Activated naive CD4-positive, alpha-beta T cell treated with anti-CD3 and anti-CD28 coated beads, Interleukin-2, amount 50 U/mL, for 24 hours (primary cell): ENCODE results near the gene TRIM51.
"Not testable (repeated sequence)": the region's sequence is repeated elsewhere in the genome, so short reads cannot be mapped to it uniquely, and the experiment has no call there.

Experiments used
- H3K27ac Mint-ChIP-seq: one replicate; pipeline ENCODE4 v1.8.0; 2021; ENCODE audit warnings: mild to moderate bottlenecking, mixed read lengths
- H3K27me3 Mint-ChIP-seq: one replicate; pipeline ENCODE4 v1.8.0; 2021; ENCODE audit warnings: mixed read lengths
- H3K36me3 Mint-ChIP-seq: one replicate; pipeline ENCODE4 v1.8.0; 2021; ENCODE audit warnings: mixed read lengths
- H3K4me1 Mint-ChIP-seq: one replicate; pipeline ENCODE4 v1.8.0; 2021; ENCODE audit warnings: mixed read lengths
- H3K4me3 Mint-ChIP-seq: one replicate; pipeline ENCODE4 v1.8.0; 2021; ENCODE audit warnings: mild to moderate bottlenecking, mixed read lengths
- H3K9me3 Mint-ChIP-seq: one replicate; pipeline ENCODE4 v1.8.0; 2021; ENCODE audit warnings: mixed read lengths

TRIM51 gene, protein sequence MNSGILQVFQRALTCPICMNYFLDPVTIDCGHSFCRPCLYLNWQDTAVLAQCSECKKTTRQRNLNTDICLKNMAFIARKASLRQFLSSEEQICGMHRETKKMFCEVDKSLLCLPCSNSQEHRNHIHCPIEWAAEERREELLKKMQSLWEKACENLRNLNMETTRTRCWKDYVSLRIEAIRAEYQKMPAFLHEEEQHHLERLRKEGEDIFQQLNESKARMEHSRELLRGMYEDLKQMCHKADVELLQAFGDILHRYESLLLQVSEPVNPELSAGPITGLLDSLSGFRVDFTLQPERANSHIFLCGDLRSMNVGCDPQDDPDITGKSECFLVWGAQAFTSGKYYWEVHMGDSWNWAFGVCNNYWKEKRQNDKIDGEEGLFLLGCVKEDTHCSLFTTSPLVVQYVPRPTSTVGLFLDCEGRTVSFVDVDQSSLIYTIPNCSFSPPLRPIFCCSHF

DNA sequence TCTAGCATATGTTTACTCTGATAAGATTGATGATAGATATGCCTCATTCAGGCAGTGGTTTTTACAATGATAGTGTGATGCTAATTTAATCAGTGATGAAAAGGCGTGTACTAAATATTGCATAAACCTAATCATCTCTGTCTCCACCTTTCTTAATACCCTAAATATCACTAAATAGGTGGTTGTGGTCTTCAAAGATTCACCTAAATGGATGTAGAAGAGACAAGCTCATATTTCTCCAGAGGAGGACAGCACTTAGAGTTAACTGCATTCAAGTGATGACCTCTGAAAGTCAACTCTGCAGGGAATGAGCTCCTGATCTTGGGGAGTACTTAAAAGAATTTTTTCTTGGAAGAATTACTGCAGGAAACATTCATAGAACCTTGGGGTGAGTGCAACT is at the start of gene TRIM51:
TRIM51 (plus strand) TSS at position 301 of the 400 bp plus-strand sequence. CDS start 2,132 bp downstream, outside the sequence.
- H3K27ac Mint-ChIP-seq, H3K4me3 Mint-ChIP-seq, H3K27me3 Mint-ChIP-seq, H3K4me1 Mint-ChIP-seq, H3K9me3 Mint-ChIP-seq, H3K36me3 Mint-ChIP-seq: not testable (repeated sequence)

DNA sequence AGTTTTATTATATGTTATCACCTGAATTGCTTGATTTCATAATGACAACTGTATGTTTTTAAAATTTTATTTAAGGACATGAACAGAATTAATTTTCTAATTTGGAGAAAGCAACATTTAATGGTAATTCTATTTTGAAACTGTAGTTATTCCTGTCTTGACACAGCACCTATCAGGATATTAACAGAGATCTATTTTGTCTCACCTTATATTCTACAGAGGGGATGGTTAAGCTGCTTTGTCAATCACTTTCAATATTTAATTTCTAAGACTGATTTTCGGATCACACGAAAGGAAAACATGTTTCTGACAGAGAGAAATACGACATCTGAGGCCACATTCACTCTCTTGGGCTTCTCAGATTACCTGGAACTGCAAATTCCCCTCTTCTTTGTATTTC is 44.6 kb upstream of the TRIM51 start, which contains the start of gene OR5D16:
OR5D16 (plus strand) TSS at position 301 of the 400 bp plus-strand sequence; CDS start at position 301, 0 bp downstream.
- Mint-ChIP-seq H3K4me3 (no peak within 1 kb of the TSS), H3K27ac (no peak within 1 kb of the TSS), H3K9me3 (peaks cover 8% of the 10 kb centered on the region), H3K27me3 (no peaks in the 10 kb centered on the region), H3K4me1 (no peaks in the 10 kb centered on the region), H3K36me3 (no peaks in the 10 kb centered on the region)

DNA sequence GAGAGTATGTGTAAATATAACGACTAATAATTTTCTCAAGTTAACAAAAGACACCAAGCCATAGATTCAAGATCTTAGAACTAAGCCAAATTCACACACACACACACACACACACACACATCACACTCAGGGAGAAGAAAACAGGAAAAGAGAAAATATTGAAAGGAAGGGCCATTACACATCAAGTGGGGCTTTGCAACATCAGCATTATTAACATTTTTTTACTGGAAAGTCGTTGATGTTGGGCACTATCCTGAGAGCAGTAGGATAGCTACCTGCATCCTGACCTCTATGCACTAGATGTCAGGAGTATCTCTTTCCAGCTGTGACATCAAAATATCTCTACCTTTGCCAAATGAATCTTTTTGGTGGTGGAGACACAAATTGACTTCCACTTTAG is 35.6 kb upstream of the TRIM51 start:
- H3K27ac Mint-ChIP-seq: no peak overlapping the region
- H3K4me1 Mint-ChIP-seq: no peaks in the 10 kb centered on the region
- no peak overlapping the region for H3K4me3 Mint-ChIP-seq
- no peaks in the 10 kb centered on the region for H3K27me3 Mint-ChIP-seq
- H3K9me3 Mint-ChIP-seq: no peaks in the 10 kb centered on the region
- H3K36me3 Mint-ChIP-seq: no peaks in the 10 kb centered on the region

DNA sequence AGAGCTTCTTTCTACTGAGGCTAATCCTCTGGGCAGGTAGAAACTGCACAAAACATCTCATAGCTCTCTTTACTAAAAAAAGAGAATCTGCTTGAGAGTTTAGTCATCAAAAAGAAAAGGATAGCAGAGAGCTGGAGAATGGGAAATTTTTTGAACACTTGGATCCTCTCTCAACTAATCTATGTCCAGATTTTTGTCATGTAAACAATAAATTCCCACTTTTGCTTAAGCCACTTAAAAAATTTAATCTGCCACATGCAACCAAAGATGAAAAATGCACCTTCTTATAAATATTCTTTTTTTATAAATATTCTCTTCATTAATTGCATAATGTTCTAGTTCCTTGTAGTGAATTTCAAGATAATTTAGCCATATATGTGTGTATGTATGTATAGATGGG is 34.1 kb upstream of the TRIM51 start:
- no peaks in the 10 kb centered on the region for H3K4me1 Mint-ChIP-seq
- H3K9me3 Mint-ChIP-seq: peaks cover 9% of the 10 kb centered on the region
- no peak overlapping the region for H3K27ac Mint-ChIP-seq
- no peaks in the 10 kb centered on the region for H3K36me3 Mint-ChIP-seq
- no peak overlapping the region for H3K4me3 Mint-ChIP-seq
- no peaks in the 10 kb centered on the region for H3K27me3 Mint-ChIP-seq

DNA sequence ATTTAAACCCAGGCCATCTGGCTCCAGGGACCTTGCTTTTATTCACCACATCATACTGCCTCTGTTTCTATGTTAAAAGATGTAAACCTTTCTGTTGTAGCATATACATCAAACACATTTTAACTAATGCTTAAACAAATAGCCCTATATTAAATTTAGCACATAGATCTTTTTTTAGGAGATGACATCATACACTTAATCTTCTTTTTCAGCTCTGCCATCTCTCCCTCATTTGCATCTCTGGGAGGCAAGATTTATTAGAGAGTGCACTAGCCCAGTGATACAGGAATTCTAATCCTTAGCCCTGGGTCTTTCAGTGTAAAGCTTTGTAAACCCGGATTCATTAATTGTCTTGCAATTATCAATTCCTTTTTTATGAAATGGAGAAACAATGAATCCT is 31.0 kb upstream of the TRIM51 start:
- H3K9me3 Mint-ChIP-seq: peaks cover 14% of the 10 kb centered on the region
- H3K36me3 Mint-ChIP-seq: no peaks in the 10 kb centered on the region
- no peak overlapping the region for H3K27ac Mint-ChIP-seq
- H3K4me1 Mint-ChIP-seq: no peaks in the 10 kb centered on the region
- no peaks in the 10 kb centered on the region for H3K27me3 Mint-ChIP-seq
- no peak overlapping the region for H3K4me3 Mint-ChIP-seq

DNA sequence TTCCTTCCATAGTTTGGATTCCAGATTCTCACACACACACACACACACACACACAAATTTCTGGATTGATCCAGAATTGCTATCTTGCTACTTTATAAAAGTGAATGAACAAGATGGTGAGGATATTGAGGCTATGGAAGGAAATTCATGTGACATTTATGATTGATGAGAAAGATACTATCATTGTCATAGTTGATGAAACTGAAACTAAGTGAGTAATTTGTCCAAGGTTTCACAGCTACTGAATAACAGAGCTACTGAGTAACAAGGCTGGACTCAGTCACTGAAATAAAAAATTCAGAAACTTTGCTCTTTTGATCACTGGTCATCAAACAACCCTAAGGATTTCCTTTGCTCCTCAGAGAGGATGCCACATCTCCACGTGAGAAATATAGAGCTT is 28.4 kb upstream of the TRIM51 start:
- Mint-ChIP-seq H3K36me3 (no peaks in the 10 kb centered on the region), H3K4me3 (no peak overlapping the region), H3K27ac (no peak overlapping the region), H3K27me3 (no peaks in the 10 kb centered on the region), H3K4me1 (no peaks in the 10 kb centered on the region), H3K9me3 (peaks cover 14% of the 10 kb centered on the region)

DNA sequence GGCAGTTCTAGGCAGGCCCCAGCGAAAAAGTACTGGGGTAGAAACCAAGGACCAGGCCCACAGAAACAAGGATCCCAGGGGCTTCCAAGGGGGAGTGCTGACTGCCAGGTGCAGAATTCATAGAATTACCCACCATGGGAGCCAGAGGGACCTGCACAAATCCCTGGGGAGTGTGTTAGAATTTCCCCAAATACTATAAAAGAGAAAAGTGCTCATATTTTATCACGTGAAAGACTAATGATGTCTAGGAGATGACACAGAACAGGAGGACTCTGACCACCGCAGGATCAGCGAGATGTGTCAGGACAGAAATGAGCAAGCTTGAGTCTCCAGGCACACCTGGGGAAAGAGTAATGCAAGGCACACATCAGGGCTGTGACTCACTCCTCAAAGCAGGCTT is 15.7 kb upstream of the TRIM51 start:
- H3K9me3 Mint-ChIP-seq: peaks cover 17% of the 10 kb centered on the region
- H3K4me3 Mint-ChIP-seq, H3K27me3 Mint-ChIP-seq, H3K4me1 Mint-ChIP-seq, H3K36me3 Mint-ChIP-seq, H3K27ac Mint-ChIP-seq: not testable (repeated sequence)

DNA sequence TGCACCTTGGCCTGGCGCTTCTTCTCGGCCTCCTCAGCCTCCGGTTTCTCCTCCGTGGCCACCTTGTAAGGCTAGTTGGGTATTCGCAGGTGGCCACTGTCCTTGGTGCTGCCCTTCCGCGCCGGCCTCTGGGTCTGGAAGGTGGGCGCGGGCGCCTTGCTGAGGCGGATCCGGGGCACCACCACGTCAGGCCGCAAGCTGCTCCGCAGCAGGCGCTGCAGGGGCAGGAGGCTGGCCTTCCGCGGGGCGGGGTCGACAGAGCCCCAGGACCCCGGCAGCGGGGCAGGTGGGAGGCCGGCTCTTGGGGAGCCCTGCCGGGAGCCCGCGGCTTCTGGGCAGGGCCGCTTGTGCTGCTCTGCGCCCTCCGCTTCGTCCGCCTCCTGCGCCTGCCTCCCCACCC is 10.4 kb upstream of the TRIM51 start:
- H3K4me3 Mint-ChIP-seq, H3K36me3 Mint-ChIP-seq, H3K27ac Mint-ChIP-seq, H3K4me1 Mint-ChIP-seq, H3K9me3 Mint-ChIP-seq, H3K27me3 Mint-ChIP-seq: not testable (repeated sequence)

DNA sequence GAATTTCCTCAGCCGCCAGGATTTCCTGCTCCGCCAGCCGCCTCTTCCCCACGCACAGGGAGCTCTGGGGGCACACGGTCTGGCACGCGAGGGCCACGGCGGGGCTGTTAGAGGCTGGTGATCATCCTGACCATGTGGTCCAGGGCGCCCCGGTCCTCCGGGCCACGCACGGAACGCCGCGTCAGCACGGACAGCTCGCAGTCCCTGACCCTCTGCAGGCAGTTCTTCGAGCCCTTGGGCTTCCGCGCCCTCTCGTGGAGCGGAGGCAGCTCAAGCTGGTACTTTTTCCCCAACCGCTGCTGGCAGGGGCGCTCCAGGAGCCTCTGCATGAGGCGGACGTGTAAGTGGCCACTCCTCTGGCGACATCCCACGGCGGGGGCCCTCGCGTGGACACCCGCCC is 10.0 kb upstream of the TRIM51 start:
- H3K27me3 Mint-ChIP-seq, H3K36me3 Mint-ChIP-seq, H3K4me1 Mint-ChIP-seq, H3K27ac Mint-ChIP-seq, H3K4me3 Mint-ChIP-seq: not testable (repeated sequence)
- peaks cover 12% of the 10 kb centered on the region for H3K9me3 Mint-ChIP-seq

DNA sequence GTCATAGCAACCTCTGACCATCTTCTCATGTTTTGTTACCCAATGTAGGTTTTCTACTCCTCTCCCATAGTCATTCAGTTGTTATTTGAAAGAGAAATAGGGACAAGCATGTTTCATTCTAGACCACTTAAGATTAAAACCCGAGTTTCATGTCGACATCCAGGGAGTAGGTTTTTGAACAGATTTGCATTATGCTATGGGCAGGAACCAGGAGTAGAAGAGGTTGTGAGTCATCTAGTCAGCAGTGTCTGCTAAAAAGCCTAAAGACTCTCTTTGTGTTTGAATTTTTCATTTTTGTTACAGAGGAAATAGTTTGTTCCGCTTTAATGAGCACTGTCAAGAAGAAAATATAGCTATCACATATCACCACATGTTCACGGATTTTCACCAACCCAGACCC is 1.9 kb downstream of the TRIM51 start:
- not testable (repeated sequence) for H3K36me3 Mint-ChIP-seq, H3K4me1 Mint-ChIP-seq, H3K4me3 Mint-ChIP-seq, H3K9me3 Mint-ChIP-seq, H3K27me3 Mint-ChIP-seq, H3K27ac Mint-ChIP-seq

DNA sequence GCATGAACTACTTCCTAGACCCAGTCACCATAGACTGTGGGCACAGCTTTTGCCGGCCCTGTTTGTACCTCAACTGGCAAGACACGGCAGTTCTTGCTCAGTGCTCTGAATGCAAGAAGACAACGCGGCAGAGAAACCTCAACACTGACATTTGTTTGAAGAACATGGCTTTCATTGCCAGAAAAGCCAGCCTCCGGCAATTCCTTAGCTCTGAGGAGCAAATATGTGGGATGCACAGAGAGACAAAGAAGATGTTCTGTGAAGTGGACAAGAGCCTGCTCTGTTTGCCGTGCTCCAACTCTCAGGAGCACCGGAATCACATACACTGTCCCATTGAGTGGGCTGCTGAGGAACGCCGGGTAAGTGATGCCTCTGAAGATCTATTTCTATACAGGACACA is 2.4 kb downstream of the TRIM51 start:
- not testable (repeated sequence) for H3K36me3 Mint-ChIP-seq, H3K27ac Mint-ChIP-seq, H3K4me1 Mint-ChIP-seq, H3K4me3 Mint-ChIP-seq, H3K9me3 Mint-ChIP-seq, H3K27me3 Mint-ChIP-seq

DNA sequence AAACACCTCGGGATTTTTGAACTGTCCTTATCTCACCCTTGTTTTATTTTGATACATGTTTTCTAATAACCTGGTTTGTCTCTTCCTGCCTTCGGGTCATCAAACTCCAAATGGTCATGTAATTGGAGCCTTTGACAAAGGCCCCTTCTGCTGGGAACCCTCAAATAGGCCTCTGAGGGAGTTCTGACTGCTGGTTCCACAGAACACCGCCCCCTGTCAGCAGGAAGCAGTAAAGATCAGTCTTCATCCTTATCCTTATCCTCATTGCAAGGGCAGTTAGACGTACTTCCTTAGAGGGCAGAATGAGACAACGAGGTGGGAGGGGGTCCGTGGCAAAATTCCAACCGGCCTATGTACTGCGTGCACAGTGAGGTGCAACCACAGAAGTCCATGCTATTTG is 12.1 kb downstream of the TRIM51 start:
- Mint-ChIP-seq H3K9me3 (peaks cover 4% of the 10 kb centered on the region), H3K4me3 (no peak overlapping the region), H3K36me3 (no peaks in the 10 kb centered on the region), H3K4me1 (no peaks in the 10 kb centered on the region), H3K27ac (no peak overlapping the region), H3K27me3 (no peaks in the 10 kb centered on the region)

DNA sequence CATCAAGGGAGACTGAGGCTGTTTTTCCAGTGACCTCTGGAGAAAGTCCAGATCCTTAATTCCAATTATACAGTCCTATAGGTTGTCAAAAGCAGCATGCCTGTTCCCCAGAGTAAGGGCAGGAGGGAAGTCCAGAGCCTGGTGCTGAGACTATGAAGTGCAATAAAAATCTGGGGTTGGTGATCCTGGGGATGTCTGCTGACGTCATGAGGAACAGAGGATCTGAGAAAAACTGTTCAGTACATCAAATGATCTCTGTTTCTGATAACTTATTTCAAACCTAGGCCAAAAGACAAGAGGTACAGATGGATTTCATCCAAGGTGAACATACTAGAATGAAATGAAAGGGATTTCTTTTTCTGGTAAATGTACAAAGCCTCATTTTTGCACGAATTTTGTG is 19.2 kb downstream of the TRIM51 start:
- no peaks in the 10 kb centered on the region for H3K4me1 Mint-ChIP-seq
- no peaks in the 10 kb centered on the region for H3K36me3 Mint-ChIP-seq
- peaks cover 9% of the 10 kb centered on the region for H3K9me3 Mint-ChIP-seq
- no peak overlapping the region for H3K4me3 Mint-ChIP-seq
- H3K27ac Mint-ChIP-seq: no peak overlapping the region
- H3K27me3 Mint-ChIP-seq: no peaks in the 10 kb centered on the region

DNA sequence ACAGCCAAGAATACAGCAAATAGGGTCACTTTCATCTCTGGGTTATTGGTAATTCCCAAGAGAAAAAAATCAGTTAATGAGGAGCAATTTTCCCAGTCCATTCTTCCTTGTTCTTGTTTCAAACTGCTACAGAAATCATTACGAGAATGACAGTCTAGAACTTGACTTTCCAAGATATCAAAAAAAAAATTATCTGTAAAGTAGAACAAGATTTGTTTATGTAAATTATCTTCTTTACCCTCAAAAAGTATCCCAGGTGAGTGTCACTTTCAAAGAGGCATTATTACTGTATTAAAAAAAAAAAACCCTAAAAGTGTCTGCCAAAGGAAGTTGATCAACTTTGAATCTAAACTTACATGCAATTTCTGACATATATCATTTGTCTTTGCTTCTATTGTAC is 31.4 kb downstream of the TRIM51 start, which contains the start of gene OR5W2:
OR5W2 (minus strand) TSS at position 101 of the 400 bp plus-strand sequence; CDS start at position 101, 0 bp downstream.
- H3K4me1 Mint-ChIP-seq: no peaks in the 10 kb centered on the region
- H3K9me3 Mint-ChIP-seq: peaks cover 8% of the 10 kb centered on the region
- H3K27me3 Mint-ChIP-seq: no peaks in the 10 kb centered on the region
- H3K4me3 Mint-ChIP-seq: no peak within 1 kb of the TSS
- no peaks in the 10 kb centered on the region for H3K36me3 Mint-ChIP-seq
- H3K27ac Mint-ChIP-seq: no peak within 1 kb of the TSS

DNA sequence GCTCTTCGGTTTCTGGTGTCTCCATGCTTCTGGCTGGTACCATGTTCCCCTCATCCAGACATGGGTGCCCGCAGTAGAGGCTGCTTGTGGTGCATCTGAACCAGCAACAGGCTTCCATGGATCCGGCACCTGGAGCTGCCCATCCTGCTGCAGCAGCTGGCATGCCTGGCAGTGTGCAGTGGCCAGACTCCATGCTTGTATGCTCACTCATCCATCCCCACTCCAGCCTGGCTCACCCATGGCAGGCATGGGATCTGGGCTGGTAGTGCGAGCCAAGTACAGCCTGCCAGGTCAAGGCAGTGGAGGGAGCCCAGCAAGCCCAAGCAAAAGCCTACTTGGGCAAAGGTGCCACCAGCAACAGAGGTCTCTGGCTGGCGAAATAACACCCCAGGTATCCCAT is 37.4 kb downstream of the TRIM51 start:
- no peak overlapping the region for H3K27ac Mint-ChIP-seq
- no peak overlapping the region for H3K4me3 Mint-ChIP-seq
- H3K27me3 Mint-ChIP-seq: no peaks in the 10 kb centered on the region
- no peaks in the 10 kb centered on the region for H3K4me1 Mint-ChIP-seq
- no peaks in the 10 kb centered on the region for H3K9me3 Mint-ChIP-seq
- H3K36me3 Mint-ChIP-seq: no peaks in the 10 kb centered on the region

DNA sequence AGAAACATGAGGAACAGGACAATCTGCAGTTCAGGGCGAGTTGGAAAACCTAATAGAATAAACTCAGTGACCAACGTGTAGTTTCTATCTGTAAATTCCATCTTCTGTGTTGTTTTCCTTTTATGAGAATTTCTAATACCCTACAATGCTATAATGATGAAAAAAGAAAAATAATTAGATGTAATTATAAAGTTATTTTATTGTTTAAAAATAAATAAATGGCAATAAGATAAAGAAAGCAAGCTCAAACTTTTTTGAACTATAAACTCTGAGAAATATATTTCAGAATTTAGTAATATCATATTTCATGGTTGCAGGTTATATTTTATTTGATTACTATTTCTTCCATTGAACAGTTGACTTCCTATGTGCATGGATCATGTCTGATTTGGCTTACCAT is 53.2 kb downstream of the TRIM51 start, which contains the start of gene OR5I1:
OR5I1 (minus strand) TSS at position 101 of the 400 bp plus-strand sequence; CDS start at position 101, 0 bp downstream.
- Mint-ChIP-seq H3K36me3 (no peaks in the 10 kb centered on the region), H3K9me3 (peaks cover 4% of the 10 kb centered on the region), H3K27ac (no peak within 1 kb of the TSS), H3K4me1 (no peaks in the 10 kb centered on the region), H3K27me3 (no peaks in the 10 kb centered on the region), H3K4me3 (no peak within 1 kb of the TSS)
